Neutrophil (primary cell): ENCODE data around the gene DDR1.

Experiments
- H3K27ac ChIP-seq: fragments of 200-600 bp; sonication (generic); 2 replicates; pipeline ENCODE4 v1.5.1; 2016; ENCODE audit warnings: mild to moderate bottlenecking, moderate library complexity
- H3K27me3 ChIP-seq: fragments of 200-600 bp; sonication (generic); 2 replicates; pipeline ENCODE4 v1.6.0; 2016; ENCODE audit warnings: mild to moderate bottlenecking
- H3K36me3 ChIP-seq: fragments of 200-600 bp; sonication (generic); 2 replicates; pipeline ENCODE4 v1.5.1; 2017
- H3K4me1 ChIP-seq, 2 experiments: fragments of 200-600 bp in 1 of 2; sonication (generic) in 1 of 2; 1 replicate in 1 of 2; 2 replicates in 1 of 2; pipeline versions ENCODE4 v1.5.1 to v1.6.1; 2013 to 2016; ENCODE audit warnings: low read depth in 1 of 2, low read length in 1 of 2, mild to moderate bottlenecking in 1 of 2, moderate library complexity in 1 of 2; ENCODE audit not compliant: control insufficient read depth in 1 of 2, insufficient read depth in 1 of 2
- H3K4me3 ChIP-seq, 2 experiments: fragments of 200-600 bp in 1 of 2; sonication (generic) in 1 of 2; 1 replicate in 1 of 2; 2 replicates in 1 of 2; pipeline ENCODE4 v1.5.1; 2013 to 2016; ENCODE audit warnings: low read depth in 1 of 2, low read length in 1 of 2, mild to moderate bottlenecking in 1 of 2, moderate library complexity in 1 of 2
- H3K9me3 ChIP-seq: fragments of 200-600 bp; sonication (generic); 2 replicates; pipeline ENCODE4 v1.5.1; 2016
- TF ChIP-seq, protein P1 (sequence below): fragments of 200-600 bp; sonication (generic); IDR thresholded peaks from 2 replicates; pipeline ENCODE4 v1.5.1; 2016; ENCODE audit warnings: antibody characterized with exemption

The DDR1 gene

GRCh38 chr6:30883685-30884520, at the start of gene DDR1:
Gene DDR1 (plus strand): TSS chr6:30884519. CDS start chr6:30888730, 4,211 bp downstream.
- Histone ChIP-seq H3K4me1 (peaks cover 9 to 12% of the 10 kb centered on the region in 2 experiments), H3K27me3 (peaks cover 84% of the 10 kb centered on the region), H3K4me3 (peak within 1 kb of the TSS; percentile 56 to 72), H3K27ac (no peak within 1 kb of the TSS), H3K9me3 (no peaks in the 10 kb centered on the region), H3K36me3 (no peaks in the 10 kb centered on the region)
- TF ChIP-seq, protein P1, sequence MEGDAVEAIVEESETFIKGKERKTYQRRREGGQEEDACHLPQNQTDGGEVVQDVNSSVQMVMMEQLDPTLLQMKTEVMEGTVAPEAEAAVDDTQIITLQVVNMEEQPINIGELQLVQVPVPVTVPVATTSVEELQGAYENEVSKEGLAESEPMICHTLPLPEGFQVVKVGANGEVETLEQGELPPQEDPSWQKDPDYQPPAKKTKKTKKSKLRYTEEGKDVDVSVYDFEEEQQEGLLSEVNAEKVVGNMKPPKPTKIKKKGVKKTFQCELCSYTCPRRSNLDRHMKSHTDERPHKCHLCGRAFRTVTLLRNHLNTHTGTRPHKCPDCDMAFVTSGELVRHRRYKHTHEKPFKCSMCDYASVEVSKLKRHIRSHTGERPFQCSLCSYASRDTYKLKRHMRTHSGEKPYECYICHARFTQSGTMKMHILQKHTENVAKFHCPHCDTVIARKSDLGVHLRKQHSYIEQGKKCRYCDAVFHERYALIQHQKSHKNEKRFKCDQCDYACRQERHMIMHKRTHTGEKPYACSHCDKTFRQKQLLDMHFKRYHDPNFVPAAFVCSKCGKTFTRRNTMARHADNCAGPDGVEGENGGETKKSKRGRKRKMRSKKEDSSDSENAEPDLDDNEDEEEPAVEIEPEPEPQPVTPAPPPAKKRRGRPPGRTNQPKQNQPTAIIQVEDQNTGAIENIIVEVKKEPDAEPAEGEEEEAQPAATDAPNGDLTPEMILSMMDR: no peak

DNA sequence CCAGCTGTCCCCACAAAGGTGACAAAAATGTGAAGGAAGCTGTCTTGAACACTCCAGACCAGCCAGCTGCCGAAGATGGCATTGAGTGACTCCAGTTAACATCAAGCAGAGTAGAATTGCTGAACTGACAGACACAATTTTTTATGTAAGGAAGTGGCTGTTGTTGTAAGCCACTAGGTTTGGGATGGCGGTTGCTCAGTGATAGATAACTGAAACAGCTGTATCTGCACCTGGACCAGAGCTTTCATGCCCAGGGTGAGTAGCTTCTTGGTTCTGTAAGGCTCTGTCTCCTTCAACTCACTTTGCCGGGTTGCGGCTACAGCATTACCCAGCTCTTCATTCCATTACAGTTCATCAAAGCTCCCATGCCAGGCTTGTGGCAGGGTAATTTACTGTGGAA, 49.7 kb upstream of the DDR1 start:
- H3K27me3 ChIP-seq: no peaks in the 10 kb centered on the region
- peaks cover 54 to 68% of the 10 kb centered on the region in 2 experiments for H3K4me1 ChIP-seq
- H3K4me3 ChIP-seq: no peak overlapping the region
- TF ChIP-seq, protein P1: no peak
- no peaks in the 10 kb centered on the region for H3K36me3 ChIP-seq
- no peaks in the 10 kb centered on the region for H3K9me3 ChIP-seq
- H3K27ac ChIP-seq: peak overlapping the region; percentile 67

DNA sequence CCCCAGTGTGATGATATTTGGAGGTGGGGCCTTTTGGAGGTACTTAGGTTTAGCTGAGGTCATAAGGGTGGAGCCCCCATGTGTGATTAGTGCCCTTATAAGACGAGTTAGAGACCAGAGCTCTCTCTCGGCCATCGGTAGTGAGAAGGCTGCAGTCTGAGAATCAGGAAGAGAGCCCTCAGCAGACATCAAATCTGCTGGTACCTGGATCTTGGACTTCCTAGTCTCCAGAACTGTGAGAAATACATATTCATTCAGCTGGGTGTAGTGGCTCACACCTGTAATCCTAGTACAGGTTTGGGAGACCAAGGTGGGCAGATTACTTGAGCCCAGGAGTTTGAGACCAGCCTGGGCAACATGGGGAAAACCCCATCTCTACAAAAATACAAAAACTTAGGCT, 48.7 kb upstream of the DDR1 start:
- Histone ChIP-seq H3K9me3 (no peaks in the 10 kb centered on the region), H3K4me1 (peaks cover 45 to 58% of the 10 kb centered on the region in 2 experiments), H3K36me3 (no peaks in the 10 kb centered on the region), H3K4me3 (no peak overlapping the region), H3K27ac (no peak overlapping the region), H3K27me3 (no peaks in the 10 kb centered on the region)
- TF ChIP-seq, protein P1: no peak

DNA sequence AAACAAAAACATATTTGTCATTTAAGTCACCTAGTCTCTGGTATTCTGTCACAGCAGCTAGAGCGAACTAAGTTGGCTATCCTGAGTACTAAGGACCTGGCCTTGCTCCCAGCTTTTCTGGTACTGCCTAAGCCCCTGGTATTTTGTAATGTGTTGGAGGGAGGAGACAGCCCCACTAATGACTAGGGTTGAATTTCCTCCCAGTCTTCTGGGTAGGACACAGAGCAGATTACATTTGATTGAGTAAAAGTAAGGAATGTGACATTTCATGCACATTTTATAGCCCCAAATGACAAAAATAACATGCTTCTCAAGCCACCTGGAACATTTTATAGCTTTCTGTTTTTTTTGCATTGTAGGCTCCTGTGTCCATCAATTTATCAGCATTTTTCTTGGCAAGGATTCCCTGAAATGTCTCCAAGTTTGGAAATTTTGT, 47.9 kb upstream of the DDR1 start:
- Histone ChIP-seq H3K9me3 (no peaks in the 10 kb centered on the region), H3K4me1 (peaks cover 36 to 49% of the 10 kb centered on the region in 2 experiments), H3K36me3 (no peaks in the 10 kb centered on the region), H3K4me3 (no peak overlapping the region), H3K27me3 (no peaks in the 10 kb centered on the region), H3K27ac (no peak overlapping the region)
- TF ChIP-seq, protein P1: no peak

DNA sequence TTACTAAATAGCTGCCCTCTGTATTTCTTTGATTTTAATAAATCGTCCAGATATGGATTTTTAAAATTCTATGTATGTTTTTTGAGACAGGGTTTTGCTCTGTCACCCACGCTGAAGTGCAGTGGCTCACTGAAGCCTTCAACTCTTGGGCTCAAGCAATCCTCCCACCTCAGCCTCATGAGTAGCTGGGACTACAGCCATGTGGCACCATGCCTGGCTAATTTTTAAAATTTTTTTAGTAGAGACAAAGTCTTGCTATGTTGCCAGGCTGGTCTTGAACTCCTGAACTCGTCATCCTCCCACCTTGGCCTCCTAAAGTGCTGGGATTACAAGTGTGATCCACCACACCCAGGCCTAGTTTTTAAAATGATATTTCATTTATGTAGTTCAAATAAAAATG, 47.4 kb upstream of the DDR1 start:
- H3K4me1 ChIP-seq: peaks cover 31 to 44% of the 10 kb centered on the region in 2 experiments
- no peak overlapping the region for H3K27ac ChIP-seq
- TF ChIP-seq, protein P1: no peak
- H3K9me3 ChIP-seq: no peaks in the 10 kb centered on the region
- H3K36me3 ChIP-seq: no peaks in the 10 kb centered on the region
- no peak overlapping the region for H3K4me3 ChIP-seq
- H3K27me3 ChIP-seq: no peaks in the 10 kb centered on the region
